DMS153 (cell line): ENCODE data around the gene SFMBT1.
A peak's percentile ranks its signal among the peaks of the same experiment; 100 is the strongest.

Source experiments
- DNase-seq: peaks from one replicate; lab custom pipeline; 2025; lab: John Stamatoyannopoulos, UW

The SFMBT1 gene

GRCh38 chr3:52886049-52886730 lies 159.7 kb downstream of the SFMBT1 start:
- DNase-seq = no peak

DNA sequence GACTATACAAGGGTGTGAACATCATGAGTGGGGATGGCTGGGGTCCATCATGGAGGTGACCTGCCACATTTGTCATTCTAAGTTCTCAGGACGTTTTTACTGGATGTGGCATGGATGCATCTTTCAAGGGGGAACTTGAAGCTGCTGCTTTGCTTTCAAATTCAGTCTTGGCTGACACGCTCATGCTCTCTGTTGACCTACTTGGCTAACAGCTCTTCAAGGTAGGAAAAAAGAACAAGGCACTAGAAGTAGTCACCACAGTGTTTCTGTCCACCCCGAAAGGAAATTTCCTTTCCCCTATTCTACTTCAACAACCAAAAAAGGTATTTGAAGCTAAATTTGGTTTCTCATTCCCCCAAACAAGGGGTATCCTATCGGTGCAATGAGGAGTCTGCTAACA lies 163.5 kb downstream of the SFMBT1 start:
- DNase-seq = no peak

DNA sequence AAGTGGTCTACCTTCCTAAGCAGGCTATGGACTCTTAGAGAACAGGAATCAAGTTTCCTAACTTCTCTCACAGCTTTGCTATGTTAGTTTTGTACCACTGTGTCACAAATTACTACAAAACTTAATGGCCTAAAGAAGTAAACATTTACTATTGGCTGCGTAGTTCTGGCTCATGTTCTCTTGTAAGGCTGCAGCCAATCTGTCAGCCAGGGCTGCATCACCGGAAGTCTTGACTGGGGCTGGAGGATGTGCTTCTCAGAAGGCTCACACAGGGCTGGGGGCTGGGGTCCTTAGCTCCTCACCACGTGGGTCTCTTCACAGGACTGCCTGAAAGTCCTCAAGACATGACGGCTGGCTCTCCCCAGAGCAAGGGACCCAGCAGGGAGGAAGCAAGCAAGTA lies 164.0 kb downstream of the SFMBT1 start:
- no peak for DNase-seq

DNA sequence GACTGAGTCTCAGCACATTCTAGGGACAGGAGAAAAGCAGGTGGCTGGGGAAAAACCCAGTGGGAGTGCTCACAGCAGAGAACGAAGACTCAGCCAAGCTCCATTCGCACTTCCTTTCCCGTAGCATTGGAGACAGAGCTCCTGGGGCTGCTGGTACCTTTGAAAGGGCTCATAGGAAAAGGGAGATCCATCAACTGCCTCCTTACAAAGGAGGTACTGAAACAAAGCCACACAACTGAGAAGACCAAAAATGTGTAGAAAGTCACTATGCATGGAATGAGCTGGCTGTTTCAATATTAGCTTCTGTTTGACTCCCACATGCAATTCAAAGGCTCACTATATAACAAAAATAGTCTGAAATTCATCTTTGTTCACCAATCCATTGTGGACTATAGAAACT lies 165.4 kb downstream of the SFMBT1 start:
- DNase-seq = no peak

DNA sequence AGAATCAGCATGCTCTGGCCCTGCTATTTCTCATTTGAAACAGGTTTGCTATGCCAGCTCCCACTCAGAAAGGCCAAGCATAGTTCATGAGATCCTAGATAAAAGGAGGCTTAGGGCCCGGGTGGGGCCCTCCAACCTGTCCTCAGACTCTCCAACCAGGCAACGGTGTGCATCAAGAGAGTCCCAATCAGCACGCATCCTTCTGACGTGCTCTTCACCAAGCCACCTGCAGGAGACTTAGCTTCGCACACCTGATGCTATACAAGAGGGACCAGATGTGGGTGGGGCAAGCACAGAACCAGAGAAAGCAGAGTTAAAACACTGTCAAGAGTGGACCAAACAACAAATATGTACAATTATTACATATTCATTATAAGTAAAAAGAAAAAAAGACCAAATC lies 165.8 kb downstream of the SFMBT1 start:
- no peak for DNase-seq

- DNase-seq = no peak
Observed at GRCh38 chr3:52879581-52879980, 166.3 kb downstream of the SFMBT1 start.

GRCh38 chr3:52879090-52879489 lies 166.8 kb downstream of the SFMBT1 start:
- no peak for DNase-seq

GRCh38 chr3:52877085-52877484 lies 168.8 kb downstream of the SFMBT1 start:
- no peak for DNase-seq

GRCh38 chr3:52874864-52875587 lies 170.8 kb downstream of the SFMBT1 start:
- DNase-seq = no peak

GRCh38 chr3:52874160-52874701 lies 171.6 kb downstream of the SFMBT1 start:
- DNase-seq = no peak

DNA sequence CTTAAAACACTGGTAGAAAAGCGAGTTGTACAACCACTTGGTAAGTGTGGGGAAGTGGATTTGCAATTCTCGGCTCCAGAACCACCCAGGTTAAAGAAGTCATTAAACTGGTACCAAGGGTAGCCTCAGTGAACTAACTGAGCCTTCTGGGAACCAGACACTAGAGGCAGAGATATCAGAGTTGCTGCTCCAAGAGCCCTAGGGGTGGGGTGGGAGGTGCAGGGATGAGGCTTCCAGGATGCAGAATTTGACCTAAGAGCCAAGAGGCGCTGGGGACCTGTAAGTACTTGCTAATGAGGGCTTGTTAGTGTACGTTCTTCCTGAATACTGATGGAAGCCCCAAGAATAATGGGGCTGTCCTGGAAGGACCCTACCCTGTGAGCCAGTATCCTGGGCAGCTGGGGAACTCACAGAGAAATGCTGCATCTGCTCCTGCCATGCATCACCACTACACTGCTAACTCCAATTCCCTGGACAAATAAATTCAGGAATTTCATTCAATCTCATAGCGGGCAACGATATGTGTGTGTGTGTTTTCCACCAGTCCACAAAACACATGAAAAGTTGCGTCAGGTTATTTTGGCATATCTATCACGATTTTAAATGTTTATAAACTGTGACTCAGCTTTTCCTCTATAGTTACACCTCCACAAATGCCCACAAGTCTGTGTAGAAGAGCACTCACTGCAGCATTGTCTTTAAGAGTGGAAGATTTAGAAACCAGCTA lies 172.3 kb downstream of the SFMBT1 start:
- no peak for DNase-seq

DNA sequence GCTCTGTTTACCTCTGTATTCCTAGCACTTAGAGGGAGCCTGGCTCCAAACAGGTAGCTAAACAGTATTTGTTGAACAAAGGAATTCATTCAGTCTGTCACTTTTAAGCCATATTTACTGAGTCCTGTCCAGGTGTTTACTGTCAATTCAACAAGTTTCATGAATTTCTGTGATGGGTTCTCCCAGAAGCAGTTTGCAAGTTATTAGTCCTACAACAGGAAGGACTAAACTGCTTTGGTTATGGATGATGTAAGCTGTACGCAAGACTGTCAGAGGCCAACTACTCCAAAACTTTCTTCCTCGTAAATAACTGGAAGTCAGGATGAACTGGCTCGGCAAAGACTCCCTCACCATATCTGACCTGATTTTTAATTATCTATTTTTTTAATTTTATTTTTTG lies 173.6 kb downstream of the SFMBT1 start:
- no peak for DNase-seq

GRCh38 chr3:52871761-52872160 lies 174.1 kb downstream of the SFMBT1 start:
- no peak for DNase-seq

DNA sequence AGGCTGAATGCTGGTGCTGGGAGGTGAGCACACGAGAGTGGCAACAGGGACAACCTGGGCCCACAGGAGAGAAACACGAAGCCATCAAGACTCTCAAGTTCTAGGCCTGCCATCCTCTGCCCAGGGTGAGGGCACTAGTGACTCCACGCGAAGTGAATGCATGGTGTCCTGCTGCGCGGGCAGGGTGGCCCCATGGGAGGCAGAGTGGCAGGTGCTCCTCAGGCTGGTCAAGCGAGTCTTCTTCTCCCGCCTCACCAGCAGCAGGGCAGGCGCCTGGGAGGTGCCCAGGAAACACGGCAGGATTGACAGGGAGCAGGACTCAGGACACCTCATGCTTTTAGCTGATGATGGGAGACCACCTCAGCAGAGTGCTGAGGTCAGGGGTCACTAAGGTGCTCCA lies 175.4 kb downstream of the SFMBT1 start:
- DNase-seq = no peak

DNA sequence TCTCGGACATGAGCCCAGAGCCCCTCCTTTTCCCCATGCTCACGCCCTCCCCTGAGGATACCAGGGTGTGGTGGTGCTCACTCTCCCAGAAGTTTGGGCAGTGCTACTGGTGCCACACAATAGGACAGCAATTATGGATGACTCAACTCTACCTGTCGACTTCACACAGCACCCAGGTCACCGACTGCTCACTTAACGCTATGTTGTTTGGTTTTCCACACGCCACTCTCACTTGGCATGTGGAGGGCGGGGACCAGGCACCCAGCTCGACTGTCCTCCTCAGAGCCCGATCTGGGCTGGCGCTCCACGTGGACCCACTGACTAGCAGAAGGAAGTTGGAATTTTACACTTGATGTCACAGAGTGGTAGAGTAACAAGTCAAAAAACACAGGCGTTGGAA lies 179.4 kb downstream of the SFMBT1 start:
- DNase-seq = peak; percentile 39

- DNase-seq = no peak
Observed at GRCh38 chr3:52865994-52866393, 179.9 kb downstream of the SFMBT1 start.

GRCh38 chr3:52860424-52860768 lies 185.5 kb downstream of the SFMBT1 start:
- no peak for DNase-seq

DNA sequence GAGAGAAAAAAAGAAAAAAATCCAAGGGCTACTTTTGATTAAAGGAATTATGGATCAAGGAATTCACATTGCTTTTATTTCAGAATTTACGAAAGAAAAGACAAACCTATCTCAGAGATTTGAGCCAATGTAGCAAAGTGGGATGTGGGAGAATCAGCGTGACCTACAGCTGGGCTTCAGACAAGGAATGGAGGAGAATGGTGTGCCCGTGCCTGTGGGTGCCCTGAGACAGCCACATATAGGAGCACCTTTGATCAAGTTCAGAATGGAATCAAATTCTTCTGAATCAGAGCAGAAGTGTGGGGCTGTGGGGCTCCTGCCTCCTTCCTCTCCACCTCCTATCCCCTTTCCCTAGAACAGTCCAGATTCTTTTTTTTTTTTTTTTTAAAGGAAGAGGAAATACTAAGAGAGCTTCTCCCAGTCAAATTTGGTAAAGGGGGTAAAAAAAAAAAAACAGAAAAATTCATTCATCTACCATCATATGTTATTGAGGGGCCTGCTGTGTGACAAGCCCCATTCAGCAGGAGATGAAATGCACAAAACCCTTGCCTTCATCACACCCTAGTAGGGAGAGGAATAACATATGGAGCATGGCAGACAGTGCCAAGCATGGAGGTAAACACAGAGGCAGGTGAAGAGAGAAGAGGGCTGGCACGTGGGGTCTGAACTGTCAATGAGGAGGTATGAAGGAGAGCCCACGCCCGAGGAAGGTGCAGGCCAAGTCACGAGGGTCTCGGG lies 186.0 kb downstream of the SFMBT1 start:
- DNase-seq = no peak

DNA sequence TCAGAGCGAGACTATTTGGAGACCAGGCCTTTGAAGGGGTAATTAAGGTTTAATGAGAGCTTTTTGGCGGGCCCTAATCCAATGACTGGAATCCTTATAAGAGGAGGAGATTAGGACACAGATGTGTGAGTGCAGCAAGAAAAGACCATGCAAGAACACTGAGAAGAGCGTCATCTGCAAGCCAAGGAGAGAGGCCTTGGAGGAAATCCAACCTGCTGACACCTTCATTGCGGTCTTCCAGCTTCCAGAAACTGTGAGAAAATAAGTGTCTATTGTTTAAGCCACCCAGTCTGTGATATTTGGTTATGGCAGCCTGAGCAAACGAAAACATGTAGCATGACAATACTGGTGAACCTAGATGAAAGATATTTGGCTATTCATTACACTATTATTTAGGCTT lies 188.0 kb downstream of the SFMBT1 start:
- DNase-seq = no peak

- DNase-seq = no peak
Observed at GRCh38 chr3:52857133-52857532, 188.7 kb downstream of the SFMBT1 start.

DNA sequence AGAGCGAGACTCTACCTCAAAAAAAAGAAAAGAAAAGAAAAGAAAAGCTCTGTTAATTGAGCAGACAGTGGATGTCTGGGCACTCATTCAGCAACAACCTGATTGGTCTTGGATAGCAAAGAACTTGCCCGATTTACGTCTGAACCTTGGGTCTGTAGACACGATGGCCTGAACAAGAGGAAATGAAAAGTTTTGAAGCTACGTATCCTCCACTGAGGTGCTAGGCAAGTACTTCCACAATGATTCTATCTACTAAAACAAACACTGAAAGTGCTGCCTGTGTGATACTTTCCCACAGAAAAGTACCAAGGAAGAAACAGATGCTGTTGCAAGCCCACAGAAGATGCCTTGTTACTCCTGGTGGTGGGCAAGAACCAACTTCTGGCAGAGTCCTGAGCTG lies 189.2 kb downstream of the SFMBT1 start:
- DNase-seq = no peak

DNA sequence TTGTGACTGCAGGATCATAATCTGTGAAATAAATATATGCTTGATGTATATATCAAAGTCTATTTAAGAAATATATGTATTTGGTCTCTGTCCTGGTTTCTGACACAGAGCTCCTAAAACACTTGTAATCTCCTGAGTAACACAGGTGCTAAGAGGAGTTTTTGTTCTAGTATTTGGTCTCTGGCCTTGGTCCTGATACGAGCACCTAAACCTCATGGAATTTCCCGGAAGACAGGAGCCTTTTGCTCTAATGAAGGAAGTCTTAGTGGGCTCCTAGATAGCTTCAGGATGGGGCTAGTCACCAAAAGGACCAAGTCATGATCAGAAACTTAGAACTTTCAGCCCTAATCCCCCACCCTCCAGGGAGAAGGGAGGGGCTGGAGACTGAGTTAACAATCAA lies 191.9 kb downstream of the SFMBT1 start:
- DNase-seq = no peak
